ENCODE data around the gene TBXA2R. TPM values are rescaled to one million over a fixed set of nuclear protein-coding genes. Genes with fewer than 3 reads are reported as not detected.
"Not testable (repeated sequence)": the region's sequence is repeated elsewhere in the genome, so short reads cannot be mapped to it uniquely, and the experiment has no call there.

Gene TBXA2R
- total and polyA plus RNA-seq, 4 donors = 1.7 to 6.0 (median 5.4) TPM

DNA sequence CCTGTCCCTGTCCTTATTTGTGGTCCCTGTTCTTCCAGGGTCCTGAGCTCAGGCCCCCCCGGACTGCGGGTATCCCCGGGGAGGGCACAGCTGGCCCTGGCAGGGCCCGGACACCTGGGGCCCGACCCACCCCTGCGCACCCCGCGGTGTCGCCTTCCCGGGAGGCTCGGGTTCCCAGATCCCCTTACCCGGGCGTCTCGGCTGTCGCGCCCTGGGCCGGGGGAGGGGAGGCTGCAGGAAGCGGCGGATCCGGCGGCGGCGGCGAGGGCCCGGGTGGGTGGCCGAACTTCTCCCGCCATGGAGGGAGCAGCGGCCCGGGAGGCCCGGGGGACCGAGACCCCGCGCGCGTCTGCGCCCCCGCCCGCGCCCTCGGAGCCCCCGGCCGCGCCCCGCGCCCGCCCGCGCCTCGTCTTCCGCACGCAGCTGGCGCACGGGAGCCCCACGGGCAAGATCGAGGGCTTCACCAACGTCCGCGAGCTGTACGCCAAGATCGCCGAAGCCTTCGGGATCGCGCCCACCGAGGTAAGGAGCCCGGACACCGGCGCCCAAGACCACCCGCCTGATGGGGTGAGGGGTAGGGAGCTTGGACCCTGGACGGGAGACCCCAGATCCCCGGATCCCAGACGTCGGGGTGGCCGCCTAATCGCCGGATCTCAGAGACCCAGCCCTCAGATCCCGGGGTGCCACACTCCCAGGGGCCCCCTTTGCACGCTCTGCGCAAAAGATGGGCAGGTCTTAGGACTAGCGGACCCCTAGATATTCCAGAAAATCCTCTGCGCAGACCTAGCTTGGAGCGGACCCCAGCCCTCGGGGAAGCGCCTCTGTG, 21.2 kb downstream of the TBXA2R start, which contains the start of gene GIPC3:
TSS of gene GIPC3 (plus strand) at position 178 of the 826 bp plus-strand sequence. CDS start at position 298, 120 bp downstream.
- Histone ChIP-seq H3K9me3 (ENCODE audit: control insufficient read depth in 4 of 4, low read length in 3 of 4) (no peaks in the 10 kb centered on the region), H3K36me3 (ENCODE audit: control insufficient read depth in 4 of 4, insufficient read depth in 3 of 4, low read depth in 1 of 4, low read length in 3 of 4) (no peaks in the 10 kb centered on the region), H3K27ac (ENCODE audit: low read depth in 1 of 2, low read length in 2 of 2) (no peak within 1 kb of the TSS), H3K4me1 (ENCODE audit: control insufficient read depth in 4 of 4, insufficient read depth in 4 of 4, low read length in 3 of 4) (no peaks in the 10 kb centered on the region), H3K9ac (ENCODE audit: low read depth in 1 of 2, low read length in 2 of 2) (no peak within 1 kb of the TSS), H3K27me3 (ENCODE audit: control insufficient read depth in 4 of 4, insufficient read depth in 4 of 4, low read length in 3 of 4) (no peaks in the 10 kb centered on the region), H3K4me3 (ENCODE audit: low read depth in 1 of 3, low read length in 3 of 3) (peak within 1 kb of the TSS in 1 of 3 donors; percentile 43)
- WGBS = 7% methylated on average over 84 of the region's 84 CpGs
- DNase-seq (ENCODE audit: low spot score) = no peak
- no peak for TF ChIP-seq EGR1 (IDR thresholded peaks at IDR 0.05; ENCODE audit: low read depth in 2 of 2)
- no peak for TF ChIP-seq SP1 (IDR thresholded peaks at IDR 0.05)
- TF ChIP-seq, protein P1, sequence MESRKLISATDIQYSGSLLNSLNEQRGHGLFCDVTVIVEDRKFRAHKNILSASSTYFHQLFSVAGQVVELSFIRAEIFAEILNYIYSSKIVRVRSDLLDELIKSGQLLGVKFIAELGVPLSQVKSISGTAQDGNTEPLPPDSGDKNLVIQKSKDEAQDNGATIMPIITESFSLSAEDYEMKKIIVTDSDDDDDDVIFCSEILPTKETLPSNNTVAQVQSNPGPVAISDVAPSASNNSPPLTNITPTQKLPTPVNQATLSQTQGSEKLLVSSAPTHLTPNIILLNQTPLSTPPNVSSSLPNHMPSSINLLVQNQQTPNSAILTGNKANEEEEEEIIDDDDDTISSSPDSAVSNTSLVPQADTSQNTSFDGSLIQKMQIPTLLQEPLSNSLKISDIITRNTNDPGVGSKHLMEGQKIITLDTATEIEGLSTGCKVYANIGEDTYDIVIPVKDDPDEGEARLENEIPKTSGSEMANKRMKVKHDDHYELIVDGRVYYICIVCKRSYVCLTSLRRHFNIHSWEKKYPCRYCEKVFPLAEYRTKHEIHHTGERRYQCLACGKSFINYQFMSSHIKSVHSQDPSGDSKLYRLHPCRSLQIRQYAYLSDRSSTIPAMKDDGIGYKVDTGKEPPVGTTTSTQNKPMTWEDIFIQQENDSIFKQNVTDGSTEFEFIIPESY (IDR thresholded peaks at IDR 0.05) = no peak

DNA sequence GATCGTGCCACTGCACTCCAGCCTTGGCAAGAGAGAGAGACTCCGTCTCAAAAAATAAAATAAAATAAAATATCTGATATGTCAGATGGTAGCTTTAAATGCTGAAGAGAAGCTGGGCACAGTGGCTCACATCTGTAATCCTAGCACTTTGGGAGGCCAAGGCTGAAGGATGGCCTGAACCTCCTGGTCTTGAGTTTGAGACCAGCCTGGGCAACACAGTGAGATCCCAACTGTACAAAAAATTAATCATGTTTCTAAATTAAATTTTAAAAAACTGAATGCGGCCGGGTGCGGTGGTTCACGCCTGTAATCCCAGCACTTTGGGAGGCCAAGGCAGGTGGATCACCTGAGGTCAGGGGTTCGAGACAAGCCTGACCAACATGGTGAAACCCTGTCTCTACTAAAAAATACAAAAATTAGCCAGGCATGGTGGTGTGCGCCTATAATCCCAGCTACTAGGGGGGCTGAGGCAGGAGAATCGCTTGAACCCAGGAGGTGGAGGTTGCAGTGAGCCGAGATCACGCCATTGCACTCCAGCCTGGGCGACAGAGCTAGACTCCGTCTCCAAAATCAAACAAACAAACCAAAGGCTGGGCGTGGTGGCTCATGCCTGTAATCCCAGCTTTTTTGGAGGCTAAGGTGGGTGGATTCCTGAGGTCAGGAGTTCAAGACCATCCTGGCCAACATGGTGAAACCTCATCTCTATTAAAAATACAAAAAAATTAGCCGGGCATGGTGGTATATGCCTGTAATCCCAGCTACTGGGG, 22.5 kb downstream of the TBXA2R start:
- not testable (repeated sequence) for H3K36me3 ChIP-seq (ENCODE audit: control insufficient read depth in 4 of 4, insufficient read depth in 3 of 4, low read depth in 1 of 4, low read length in 3 of 4); H3K9me3 ChIP-seq (ENCODE audit: control insufficient read depth in 4 of 4, low read length in 3 of 4); DNase-seq (ENCODE audit: low spot score); H3K9ac ChIP-seq (ENCODE audit: low read depth in 1 of 2, low read length in 2 of 2); H3K27me3 ChIP-seq (ENCODE audit: control insufficient read depth in 4 of 4, insufficient read depth in 4 of 4, low read length in 3 of 4); H3K4me1 ChIP-seq (ENCODE audit: control insufficient read depth in 4 of 4, insufficient read depth in 4 of 4, low read length in 3 of 4); H3K4me3 ChIP-seq (ENCODE audit: low read depth in 1 of 3, low read length in 3 of 3); H3K27ac ChIP-seq (ENCODE audit: low read depth in 1 of 2, low read length in 2 of 2)
- 84% methylated on average over 15 of the region's 15 CpGs for WGBS

DNA sequence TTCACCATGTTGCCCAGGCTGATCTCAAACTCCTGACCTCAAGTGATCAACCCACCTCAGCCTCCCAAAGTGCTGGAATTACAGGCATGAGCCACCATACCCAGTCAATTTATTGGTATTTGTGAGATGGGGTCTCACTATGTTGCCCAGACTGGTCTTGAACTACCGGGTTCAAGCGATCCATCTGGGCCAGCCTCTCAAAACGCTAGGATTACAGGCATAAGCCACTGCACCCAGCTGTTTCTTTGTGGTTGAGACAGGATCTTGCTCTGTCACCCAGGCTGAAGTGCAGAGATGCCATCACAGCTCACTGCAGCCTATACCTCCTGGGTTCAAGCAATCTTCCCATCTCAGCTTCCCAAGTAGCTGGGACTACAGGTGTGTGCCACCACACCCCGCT, 24.9 kb downstream of the TBXA2R start:
- not testable (repeated sequence) for H3K4me3 ChIP-seq (ENCODE audit: low read depth in 1 of 3, low read length in 3 of 3); H3K9me3 ChIP-seq (ENCODE audit: control insufficient read depth in 4 of 4, low read length in 3 of 4); H3K27ac ChIP-seq (ENCODE audit: low read depth in 1 of 2, low read length in 2 of 2); H3K36me3 ChIP-seq (ENCODE audit: control insufficient read depth in 4 of 4, insufficient read depth in 3 of 4, low read depth in 1 of 4, low read length in 3 of 4); H3K27me3 ChIP-seq (ENCODE audit: control insufficient read depth in 4 of 4, insufficient read depth in 4 of 4, low read length in 3 of 4); DNase-seq (ENCODE audit: low spot score); H3K9ac ChIP-seq (ENCODE audit: low read depth in 1 of 2, low read length in 2 of 2); H3K4me1 ChIP-seq (ENCODE audit: control insufficient read depth in 4 of 4, insufficient read depth in 4 of 4, low read length in 3 of 4)
- 85% methylated on average over 4 of the region's 4 CpGs for WGBS

DNA sequence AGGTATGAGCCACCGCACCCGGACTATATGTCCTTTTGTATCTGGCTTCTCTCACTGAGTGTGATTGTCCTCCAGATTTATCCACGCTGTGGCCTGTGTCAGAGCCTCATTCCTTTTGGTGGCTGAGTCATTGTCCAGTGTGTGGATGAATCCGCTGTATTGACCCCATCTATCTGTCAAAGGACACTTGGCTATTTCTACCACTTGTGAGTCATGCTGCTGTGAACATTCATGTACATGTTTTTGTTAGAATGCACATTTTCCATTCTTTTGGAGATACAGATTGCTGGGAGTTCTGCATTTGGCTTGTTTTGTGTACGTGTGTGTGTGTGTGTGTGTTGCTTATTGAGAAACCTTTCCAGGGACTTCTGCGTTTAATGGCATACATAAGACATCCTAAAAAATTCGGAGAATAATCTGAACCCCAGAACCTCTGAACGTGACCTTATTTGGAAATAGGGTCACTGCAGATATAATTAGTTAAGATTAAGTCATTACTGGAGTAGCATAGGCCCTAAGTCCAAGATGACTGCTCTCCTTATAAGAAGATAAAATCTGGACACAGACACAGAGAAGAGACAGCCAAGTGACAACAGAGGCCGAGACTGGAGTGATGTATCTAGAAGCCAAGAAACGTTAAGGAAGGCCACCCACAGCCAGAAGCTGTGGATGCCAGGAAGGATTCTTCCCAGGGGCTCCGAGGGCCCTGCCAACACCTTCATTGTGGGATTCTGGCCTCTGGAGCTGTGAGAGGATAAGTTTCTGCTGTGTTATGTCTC, 26.3 kb downstream of the TBXA2R start:
- H3K27ac ChIP-seq (ENCODE audit: low read depth in 1 of 2, low read length in 2 of 2) = peak overlapping the region; percentile 33 to 50
- H3K9me3 ChIP-seq (ENCODE audit: control insufficient read depth in 4 of 4, low read length in 3 of 4) = no peaks in the 10 kb centered on the region
- H3K4me3 ChIP-seq (ENCODE audit: low read depth in 1 of 3, low read length in 3 of 3) = no peak overlapping the region
- WGBS = 69% methylated on average over 11 of the region's 11 CpGs
- no peak overlapping the region for H3K9ac ChIP-seq (ENCODE audit: low read depth in 1 of 2, low read length in 2 of 2)
- H3K36me3 ChIP-seq (ENCODE audit: control insufficient read depth in 4 of 4, insufficient read depth in 3 of 4, low read depth in 1 of 4, low read length in 3 of 4) = peaks cover 0 to under 1% (median 0%) of the 10 kb centered on the region in 4 donors
- no peaks in the 10 kb centered on the region for H3K4me1 ChIP-seq (ENCODE audit: control insufficient read depth in 4 of 4, insufficient read depth in 4 of 4, low read length in 3 of 4)
- DNase-seq (ENCODE audit: low spot score) = no peak
- H3K27me3 ChIP-seq (ENCODE audit: control insufficient read depth in 4 of 4, insufficient read depth in 4 of 4, low read length in 3 of 4) = no peaks in the 10 kb centered on the region
- TF ChIP-seq NR2F2 (IDR thresholded peaks at IDR 0.05) (peak; percentile 61), GABPA (IDR thresholded peaks at IDR 0.05 in 1 of 2, conservative IDR thresholded peaks at IDR 0.05 in 1 of 2) (no peak), JUND (IDR thresholded peaks at IDR 0.05) (peak; percentile 86), RXRA (IDR thresholded peaks at IDR 0.05) (peak; percentile 24 to 71), RAD21 (IDR thresholded peaks at IDR 0.05) (no peak), SP1 (IDR thresholded peaks at IDR 0.05) (peak; percentile 21), YY1 (IDR thresholded peaks at IDR 0.05) (no peak)
- TF ChIP-seq, protein P2, sequence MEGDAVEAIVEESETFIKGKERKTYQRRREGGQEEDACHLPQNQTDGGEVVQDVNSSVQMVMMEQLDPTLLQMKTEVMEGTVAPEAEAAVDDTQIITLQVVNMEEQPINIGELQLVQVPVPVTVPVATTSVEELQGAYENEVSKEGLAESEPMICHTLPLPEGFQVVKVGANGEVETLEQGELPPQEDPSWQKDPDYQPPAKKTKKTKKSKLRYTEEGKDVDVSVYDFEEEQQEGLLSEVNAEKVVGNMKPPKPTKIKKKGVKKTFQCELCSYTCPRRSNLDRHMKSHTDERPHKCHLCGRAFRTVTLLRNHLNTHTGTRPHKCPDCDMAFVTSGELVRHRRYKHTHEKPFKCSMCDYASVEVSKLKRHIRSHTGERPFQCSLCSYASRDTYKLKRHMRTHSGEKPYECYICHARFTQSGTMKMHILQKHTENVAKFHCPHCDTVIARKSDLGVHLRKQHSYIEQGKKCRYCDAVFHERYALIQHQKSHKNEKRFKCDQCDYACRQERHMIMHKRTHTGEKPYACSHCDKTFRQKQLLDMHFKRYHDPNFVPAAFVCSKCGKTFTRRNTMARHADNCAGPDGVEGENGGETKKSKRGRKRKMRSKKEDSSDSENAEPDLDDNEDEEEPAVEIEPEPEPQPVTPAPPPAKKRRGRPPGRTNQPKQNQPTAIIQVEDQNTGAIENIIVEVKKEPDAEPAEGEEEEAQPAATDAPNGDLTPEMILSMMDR (IDR thresholded peaks at IDR 0.05; ENCODE audit: low read depth, low read length, missing input control) = no peak
- TF ChIP-seq, protein P1 (IDR thresholded peaks at IDR 0.05) = no peak

All from liver (tissue), 9 donors.